Measurements from ENCODE around the gene PCNX4.

PCNX4 gene

DNA sequence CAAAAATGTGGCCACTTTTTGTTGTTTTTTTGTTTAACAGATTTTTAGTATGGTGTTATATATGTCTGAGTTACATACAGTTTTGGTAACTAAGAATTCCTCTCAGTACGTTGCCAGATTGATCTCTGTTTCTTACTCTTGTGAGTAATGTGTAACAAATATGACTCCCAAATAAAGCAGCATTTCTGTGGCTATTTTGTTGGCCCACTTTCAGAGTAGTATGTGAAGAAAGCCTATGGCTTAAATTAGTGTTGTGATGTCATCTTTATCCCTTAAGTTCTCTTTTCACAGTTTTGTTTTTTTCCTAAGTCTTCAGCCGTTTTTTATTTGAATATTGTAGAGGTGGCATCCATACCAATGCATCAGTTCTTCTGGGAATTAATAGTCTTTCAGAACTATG, 10.7 kb downstream of the PCNX4 start:
- DNase-seq (ENCODE audit: low read depth) = peak; percentile 76

DNA sequence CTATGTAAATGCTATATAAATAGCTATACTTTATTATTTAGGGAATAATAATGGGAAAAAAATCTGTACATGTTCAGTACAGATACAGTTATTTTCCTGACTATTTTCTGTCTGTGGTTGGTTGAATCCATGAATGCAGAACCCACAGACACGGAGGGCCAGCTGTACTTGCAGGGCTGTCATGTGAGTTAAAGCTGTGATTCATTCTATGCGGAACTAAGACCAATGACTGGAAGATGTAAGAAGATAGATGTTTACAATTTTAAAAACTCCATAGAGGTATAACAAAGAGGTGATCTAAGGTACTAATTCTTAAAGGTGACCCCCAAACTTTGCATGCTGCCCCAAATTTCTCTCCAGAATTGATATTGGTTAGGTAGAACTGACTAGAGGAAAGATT, 14.6 kb downstream of the PCNX4 start:
- DNase-seq (ENCODE audit: low read depth) = no peak

DNA sequence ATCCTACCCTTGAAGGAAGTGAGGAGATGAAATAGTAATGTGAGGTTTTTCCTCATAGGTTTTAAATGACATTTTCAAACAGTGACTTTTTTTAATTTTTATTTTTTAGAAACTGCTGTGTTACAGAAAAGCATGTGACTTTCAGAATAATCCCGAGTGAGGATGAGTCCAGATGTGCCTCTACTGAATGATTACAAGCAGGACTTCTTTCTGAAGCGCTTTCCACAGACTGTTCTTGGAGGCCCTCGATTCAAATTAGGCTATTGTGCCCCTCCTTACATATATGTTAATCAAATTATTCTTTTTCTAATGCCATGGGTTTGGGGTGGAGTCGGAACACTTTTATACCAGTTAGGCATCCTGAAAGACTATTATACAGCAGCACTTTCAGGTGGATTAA, 15.8 kb downstream of the PCNX4 start:
- no peak for DNase-seq (ENCODE audit: low read depth)

DNA sequence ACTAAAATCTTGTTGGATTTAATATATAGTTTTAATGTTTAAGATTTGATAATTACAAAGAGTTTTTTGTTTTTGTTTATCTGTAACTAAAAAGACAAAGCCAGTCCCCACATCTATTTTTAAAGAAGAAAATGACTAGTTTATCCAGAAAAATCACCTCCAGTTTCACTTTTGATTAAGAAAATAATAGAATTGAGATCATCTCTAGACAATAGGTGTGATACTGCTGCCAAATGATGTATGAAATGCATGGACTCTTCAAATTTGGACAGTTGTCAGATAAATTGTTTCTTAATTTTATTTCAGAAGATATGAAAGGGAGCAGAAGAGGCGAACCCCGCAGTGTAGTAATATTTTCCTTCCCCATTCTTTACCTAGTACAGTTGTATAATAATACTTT, 20.0 kb downstream of the PCNX4 start:
- DNase-seq (ENCODE audit: low read depth) = no peak

DNA sequence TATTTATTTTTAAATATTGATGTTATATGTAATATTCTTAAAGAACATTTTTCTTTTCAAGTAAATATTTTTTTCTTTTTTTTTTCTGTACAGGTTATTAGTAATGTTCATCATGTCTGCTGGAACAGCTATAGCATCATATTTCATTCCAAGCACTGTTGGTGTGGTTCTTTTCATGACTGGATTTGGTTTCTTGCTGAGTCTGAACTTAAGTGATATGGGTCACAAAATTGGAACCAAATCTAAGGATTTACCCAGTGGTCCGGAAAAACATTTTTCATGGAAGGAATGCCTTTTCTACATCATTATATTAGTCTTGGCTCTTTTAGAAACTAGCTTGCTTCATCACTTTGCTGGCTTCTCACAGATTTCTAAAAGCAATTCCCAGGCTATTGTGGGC, 23.2 kb downstream of the PCNX4 start:
- no peak for DNase-seq (ENCODE audit: low read depth)

DNA sequence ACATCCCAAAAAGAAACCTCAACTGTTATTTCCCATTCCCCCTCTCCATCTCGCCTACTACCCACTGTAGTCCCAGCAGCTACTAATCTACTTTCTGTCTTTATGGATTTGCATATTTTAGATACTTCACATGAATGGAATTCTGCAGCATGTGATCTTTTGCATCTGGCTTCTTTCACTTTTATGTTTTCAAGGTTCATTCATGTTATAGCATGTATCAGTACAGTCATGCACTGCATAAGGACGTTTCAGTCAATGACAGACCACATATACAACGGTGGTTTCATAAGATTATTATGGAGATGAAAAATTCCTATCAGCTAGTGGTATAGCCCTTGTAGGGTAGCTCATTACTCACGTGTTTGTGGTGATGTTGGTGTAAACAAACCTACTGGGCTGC, 24.5 kb downstream of the PCNX4 start:
- DNase-seq (ENCODE audit: low read depth) = no peak

DNA sequence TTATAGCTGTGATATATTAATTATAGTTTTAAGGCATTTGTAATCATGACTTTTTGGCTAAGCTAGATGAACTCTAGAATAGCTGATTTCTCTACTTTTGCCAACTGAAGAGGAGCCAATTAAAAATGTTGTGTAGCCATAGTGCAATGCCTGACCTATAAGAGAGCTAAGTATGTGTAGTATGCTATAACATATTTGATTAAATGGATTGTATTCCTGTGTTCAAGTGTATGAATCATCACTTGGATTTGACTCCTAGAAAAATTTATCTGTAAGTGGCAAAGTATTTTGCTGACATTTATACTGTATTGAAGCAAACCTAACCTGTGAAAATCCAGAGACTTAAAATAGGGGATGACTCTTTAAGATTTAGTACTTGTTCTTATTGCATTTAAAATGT, 34.2 kb downstream of the PCNX4 start:
- DNase-seq (ENCODE audit: low read depth) = no peak

DNA sequence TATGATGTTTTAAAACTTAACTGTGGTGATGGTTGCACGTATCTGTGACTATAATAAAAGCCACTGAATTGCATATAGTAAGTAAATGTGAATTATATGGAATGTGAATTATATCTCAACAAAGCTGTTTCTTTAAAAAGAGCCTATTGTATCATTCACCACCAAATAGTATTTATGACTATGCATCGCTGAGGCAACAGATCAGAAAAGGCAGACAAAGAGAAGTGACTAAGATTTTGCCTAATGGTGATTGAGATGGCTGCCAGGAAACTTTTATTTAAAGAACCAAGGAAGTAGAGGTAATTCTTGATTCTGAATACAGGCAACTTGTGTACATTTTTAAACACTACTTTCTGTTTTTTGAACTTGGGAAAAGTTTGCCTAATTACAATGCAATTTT, 41.8 kb downstream of the PCNX4 start:
- DNase-seq (ENCODE audit: low read depth) = peak; percentile 17

DNA sequence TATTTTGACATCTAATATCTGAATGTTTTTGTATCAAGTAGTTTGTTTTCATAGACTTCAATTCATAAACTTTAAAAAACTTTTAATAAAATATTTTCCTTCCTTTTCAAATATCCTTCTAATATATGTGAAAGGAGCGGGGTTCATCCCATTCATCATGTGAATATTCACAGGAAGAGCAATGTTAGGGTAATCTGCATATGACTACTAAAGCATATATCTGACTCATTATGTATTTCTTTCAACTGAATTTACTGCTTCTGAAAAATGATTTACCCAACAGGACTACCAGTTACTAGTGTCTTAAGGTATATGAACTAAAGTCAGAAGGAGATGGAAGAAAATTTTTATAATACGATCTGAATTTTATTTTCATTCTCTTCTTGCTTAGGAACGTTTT, 43.0 kb downstream of the PCNX4 start:
- DNase-seq (ENCODE audit: low read depth) = no peak

DNA sequence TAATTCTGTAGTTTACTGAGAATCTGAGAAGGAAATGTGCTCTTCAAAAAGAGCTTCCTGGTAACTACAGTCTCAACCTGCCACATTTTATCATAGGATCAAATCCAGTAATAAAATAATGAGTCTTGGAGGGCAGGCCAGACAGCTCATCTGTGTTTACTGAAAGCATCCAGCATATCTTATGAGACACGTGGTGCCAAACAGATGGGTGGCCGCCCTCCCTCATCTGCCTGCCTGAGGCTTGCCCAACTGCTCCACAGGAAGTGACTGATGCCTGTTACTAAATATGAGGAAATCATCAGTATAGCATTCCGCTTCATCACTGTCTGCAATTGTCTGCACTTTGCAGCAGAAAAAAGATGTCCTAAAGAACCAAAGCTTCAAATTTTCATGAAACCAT, 60.0 kb downstream of the PCNX4 start:
- peak; percentile 77 for DNase-seq (ENCODE audit: low read depth)

DNA sequence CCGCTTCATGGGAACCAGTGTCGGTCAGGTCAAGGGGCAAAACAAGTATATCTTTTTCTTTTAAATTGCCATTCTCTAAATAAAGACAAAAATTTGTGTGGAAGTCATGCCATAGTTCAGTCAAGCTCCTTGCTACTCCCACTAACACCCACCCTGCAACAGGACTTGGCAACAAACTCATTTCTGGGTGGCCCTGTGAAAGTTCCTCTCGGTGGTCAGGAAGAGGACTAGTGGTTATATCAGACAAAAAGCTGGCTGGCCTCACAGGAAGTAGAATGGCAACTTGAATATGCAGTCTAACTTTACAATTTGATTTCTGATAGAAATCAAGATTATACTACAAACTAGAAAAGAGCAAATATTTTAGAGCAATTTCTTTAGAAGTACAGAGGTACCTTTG, 62.3 kb downstream of the PCNX4 start:
- no peak for DNase-seq (ENCODE audit: low read depth)

DNA sequence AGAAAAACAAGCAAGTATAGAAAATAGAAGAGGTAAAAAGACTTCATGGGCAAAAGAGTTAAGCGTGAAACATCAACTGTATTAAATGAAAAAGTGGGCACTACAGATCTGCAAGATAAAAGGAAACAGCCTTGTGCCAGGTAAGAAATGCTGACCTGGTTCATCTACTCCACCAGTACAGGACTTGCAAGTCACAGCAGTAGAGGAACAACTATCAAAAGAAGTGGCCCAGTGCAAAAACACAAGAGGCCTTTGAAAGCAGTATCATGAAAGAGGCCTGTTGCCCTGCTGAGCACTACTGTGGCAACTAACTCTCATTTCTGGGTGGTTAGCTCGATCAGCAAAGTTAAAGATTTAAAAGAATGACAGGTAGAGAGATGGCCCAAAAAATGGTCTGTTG, 62.9 kb downstream of the PCNX4 start:
- DNase-seq (ENCODE audit: low read depth) = no peak

DNA sequence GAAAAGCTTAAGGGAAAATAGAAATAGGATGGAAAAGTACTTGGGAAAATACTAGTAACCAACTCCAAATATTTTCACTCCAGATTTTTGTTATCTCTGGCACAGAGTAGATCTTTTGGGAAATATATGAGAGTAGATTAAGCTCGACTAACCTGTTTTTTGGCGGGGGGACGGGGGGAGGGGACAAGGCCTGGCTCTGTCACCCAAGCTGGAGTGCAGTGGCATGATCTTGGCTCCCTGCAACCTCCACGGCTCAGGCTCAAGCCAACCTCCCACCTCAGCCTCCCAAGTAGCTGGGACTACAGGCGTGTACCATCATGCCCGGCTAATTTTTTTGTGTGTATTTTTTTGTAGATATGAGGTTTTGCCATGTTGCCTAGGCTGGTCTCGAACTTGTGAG, 68.7 kb downstream of the PCNX4 start:
- no peak for DNase-seq (ENCODE audit: low read depth)

DNA sequence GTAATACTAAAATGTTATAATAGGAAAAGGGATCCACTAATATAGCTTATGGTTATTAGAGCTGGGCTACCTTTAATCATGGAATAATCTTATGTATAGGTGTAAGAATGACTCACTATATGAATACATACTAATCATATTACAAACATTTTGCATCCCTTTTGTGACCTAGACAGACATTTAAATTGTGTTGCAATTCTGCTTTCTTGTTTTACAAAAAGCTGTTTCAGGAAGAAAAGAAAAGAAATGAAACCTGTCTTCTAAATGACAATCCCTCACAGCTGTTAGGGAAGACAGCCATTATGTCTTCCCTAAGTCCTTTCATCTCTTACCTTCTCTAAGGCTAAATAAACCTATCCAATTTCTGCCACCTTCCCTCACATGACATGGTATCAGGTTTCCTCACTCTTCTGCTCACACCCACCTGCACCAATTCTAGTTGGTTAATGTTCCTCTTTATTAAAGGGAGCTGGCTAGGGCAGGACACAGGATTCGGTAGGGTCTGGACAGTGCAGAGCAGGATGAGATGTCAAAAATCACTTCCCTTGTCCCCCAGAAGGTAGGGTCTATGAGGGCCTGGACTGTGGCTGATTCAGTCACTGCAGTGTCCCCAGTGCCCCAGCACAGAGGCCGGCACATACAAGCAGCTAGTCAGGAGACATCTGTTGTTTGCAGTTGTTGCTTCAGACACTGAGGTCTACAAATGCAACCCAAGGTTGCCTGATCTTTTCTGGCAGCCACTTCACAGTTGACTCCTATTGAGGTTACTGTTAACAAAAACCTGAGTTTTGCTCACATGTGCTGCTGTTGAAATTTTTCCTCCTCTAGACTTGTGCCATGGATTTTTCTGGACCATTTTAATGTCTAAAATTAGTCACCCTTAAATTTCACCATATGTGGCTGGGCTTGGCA, 69.7 kb downstream of the PCNX4 start:
- no peak for DNase-seq (ENCODE audit: low read depth)

DNA sequence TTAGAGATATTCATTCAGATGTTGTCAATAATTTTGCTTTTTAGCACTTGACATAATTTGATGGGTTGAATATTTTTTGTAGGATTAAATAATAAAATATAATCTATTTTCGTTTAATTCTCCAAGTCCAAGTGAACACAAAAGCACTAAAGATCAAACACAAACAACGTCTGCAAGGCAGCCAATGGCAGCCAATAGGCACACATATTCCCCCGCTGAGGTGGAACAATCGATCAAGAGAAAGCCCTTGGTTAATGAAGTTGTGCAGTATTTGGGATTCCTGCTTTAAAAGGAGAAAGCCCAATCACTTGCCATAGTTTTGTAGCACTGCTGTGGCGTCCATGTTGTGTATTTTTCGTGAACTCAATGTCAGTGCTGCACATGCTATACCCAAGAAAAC, 72.0 kb downstream of the PCNX4 start:
- no peak for DNase-seq (ENCODE audit: low read depth)

DNA sequence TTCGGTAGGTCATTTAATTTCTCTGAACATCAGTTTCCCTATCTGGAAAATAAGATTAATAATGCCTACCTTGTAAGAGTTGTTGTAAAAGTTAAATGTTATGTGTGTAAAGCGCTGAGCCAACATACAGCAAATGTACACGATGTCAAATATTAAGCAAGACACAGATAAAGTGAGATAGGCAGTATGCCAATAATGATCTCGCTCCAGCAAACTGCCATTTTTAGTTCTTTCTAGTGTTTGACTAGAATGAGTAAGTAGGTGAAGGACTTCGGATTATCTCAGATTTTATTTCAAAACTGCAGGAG, 72.6 kb downstream of the PCNX4 start:
- DNase-seq (ENCODE audit: low read depth) = no peak

DNA sequence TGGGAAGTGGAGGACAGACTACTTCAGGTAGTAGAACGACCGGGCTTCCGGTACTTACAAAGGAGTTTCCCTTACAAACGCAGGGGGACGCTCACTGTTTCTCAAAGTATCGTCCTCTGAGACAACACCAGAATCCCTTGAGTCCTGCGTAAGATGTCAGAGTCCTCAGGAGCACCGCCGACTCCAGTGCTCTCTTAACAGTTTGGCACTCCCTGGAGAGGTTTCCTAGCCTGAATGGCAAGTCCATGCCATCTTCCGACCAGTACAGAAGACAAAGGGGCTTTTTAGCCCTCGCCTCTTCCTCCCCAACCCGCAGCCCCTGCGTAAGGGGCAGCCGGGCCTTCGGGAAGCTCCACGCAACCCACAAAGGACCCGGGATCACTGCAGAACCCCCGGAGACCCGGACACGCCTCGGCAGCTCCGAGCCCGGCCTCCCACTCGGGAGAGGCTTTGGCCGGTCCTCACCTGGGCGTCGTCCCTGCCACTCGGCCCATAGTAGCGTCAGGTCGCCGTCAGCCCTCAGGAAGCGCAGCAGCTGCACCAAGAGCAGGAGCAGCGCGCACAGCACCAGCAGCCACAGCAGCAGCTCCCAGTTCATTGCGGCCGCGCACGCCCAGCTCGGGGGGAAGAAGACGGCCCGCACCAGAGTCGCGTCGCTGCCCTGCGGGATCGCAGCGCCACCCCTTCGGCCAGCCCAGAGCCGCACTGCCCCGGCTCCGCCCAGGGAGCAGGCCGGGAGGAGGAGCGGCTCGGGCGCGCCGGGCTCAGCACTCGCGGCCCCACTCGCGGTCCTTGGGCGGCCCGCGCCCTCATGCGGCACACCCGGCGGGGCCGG, 73.2 kb downstream of the PCNX4 start, which contains the start of gene DHRS7:
TSS of gene DHRS7 (minus strand) at position 687 of the 835 bp plus-strand sequence. CDS start at position 598, 89 bp downstream.
- peak; percentile 68 for DNase-seq (ENCODE audit: low read depth)

DNA sequence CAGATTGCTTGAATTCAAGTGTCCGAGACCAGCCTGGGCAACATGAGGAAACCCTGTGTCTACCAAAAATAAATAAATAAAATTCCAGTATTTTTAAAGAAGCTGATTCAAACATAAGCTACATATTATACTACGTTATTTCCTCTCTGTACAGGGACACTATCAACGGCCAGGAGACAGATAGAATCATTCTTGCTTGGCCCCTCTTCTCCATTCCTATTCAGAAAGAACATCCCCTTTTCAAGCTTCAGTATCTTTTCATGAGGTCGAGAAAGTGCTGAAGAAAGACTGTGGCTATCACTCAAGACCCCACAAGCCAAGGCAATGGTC, 73.8 kb downstream of the PCNX4 start:
- no peak for DNase-seq (ENCODE audit: low read depth)

DNA sequence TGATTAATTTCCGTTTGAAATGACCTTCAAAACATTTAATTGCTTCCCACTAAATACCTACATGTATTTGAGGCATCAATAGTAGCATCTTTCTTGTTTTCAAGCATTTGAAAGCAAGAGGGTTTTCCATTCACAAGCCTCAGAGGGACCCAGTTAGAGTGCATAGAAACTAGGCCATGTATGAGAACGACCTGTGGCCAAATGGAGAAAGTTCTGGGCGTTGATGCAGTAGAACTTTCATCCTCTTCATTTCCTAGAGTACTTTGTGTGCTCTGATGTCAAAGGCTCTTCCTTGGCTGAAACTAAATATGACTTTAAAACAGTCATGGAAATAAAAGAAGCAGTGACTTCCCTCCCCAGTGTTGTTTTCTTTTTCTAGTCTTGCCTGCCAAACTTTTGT, 74.4 kb downstream of the PCNX4 start:
- DNase-seq (ENCODE audit: low read depth) = no peak

DNA sequence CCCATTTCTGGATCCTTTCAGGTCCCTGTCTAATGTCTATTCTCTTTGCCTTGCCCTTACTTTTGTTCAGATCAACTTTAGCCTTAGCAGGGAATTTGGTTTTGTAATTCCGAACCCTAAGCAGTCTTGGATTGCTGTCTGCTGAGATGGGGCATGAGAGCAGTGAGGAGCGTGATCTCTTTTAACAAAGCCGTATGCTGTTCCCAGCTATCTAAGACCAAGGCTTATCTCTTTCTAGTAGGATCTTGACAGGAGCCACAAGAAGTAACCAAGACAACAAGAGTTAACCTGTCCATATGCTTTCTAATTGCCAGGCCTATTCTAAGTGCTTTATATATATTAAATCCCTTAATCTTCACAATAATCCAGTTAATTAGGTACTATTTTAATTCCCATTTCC, 78.0 kb downstream of the PCNX4 start:
- DNase-seq (ENCODE audit: low read depth) = no peak

DNA sequence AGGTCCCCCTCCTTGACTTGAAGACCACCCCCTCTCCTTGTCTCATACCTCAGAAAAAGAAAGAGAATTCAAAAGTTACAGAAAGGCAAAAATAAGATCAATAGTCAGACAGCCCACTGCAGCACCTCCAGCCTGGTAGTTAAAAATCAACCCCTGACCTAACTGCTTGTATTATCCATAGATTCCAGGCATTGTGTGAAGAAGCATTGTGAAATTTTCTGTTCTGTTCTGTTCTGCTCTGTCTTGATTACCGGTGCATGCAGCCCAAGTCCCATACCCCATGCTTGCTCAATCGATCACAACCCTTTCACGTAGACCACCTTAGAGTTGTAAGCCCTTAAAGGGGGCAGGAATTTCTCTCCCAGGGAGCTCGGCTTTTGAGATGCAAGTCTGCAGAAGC, 79.2 kb downstream of the PCNX4 start:
- DNase-seq (ENCODE audit: low read depth) = no peak

DNA sequence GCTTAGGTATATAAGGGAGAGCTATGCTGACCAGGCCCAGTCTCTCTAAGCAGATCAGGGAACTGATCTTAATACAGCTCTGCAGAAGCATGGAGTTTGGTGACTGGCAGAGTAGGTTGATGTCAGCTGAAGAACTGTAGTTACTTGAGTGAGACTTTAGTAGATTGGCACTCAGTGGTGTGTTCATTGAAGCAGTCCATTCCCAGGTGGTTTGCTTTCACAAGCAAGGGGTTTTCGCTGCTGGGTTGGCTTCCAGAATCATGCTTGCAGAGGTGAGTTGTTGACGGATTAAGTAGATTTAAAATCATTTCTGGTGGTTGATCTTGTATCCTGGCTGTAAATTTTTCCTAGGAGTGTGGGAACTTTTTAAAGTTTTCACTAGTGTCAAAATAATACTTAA, 80.0 kb downstream of the PCNX4 start:
- no peak for DNase-seq (ENCODE audit: low read depth)
